22Rv1 (cell line): Measurements from ENCODE around the gene CASP4.
"Not testable (repeated sequence)": the region's sequence is repeated elsewhere in the genome, so short reads cannot be mapped to it uniquely, and the experiment has no call there.

ENCODE experiments used
- H3K27ac ChIP-seq: fragments of 450-650 bp; 2 replicates; pipeline ENCODE4 v1.5.1; 2017
- CTCF ChIP-seq: fragments of 450-650 bp; IDR thresholded peaks from 2 replicates; pipeline ENCODE4 v1.5.1; 2017; ENCODE audit warnings: mild to moderate bottlenecking
- ZFX ChIP-seq: fragments of 450-650 bp; IDR thresholded peaks from 2 replicates; pipeline ENCODE4 v1.6.1; 2017; ENCODE audit warnings: antibody characterized with exemption, borderline replicate concordance

Gene CASP4

DNA sequence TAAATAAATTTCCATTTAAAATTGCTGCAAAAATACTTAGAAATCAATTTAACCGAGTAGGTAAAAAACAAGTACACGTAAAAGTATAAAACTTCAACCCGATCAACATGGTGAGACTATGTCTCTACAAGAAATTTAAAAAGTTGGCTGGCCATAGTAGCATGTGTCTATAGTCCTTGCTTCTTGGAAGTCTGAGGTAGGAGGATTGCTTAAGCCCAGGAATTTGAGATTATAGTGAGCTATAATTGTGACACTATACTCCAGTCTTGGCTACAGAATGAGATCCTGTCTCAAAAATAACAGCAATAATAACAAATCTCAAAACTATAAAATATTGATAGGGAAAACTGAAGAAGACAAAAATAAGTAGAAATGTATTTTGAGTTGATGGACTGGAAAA, 11.1 kb downstream of the CASP4 start:
- TF ChIP-seq CTCF (no peak), ZFX (no peak)
- no peak overlapping the region for H3K27ac ChIP-seq

- no peak overlapping the region for H3K27ac ChIP-seq
- TF ChIP-seq ZFX (no peak), CTCF (no peak)
Measured at GRCh38 chr11:104956528-104956927, 11.8 kb downstream of the CASP4 start.

GRCh38 chr11:104946907-104947306, 21.5 kb downstream of the CASP4 start:
- peak; percentile 56 for TF ChIP-seq CTCF
- no peak for TF ChIP-seq ZFX

GRCh38 chr11:104944076-104944475, 24.3 kb downstream of the CASP4 start:
- no peak overlapping the region for H3K27ac ChIP-seq
- no peak for TF ChIP-seq ZFX
- no peak for TF ChIP-seq CTCF

More at GRCh38 chr11:104946907-104947306, 21.5 kb downstream of the CASP4 start:
- H3K27ac ChIP-seq: no peak overlapping the region

DNA sequence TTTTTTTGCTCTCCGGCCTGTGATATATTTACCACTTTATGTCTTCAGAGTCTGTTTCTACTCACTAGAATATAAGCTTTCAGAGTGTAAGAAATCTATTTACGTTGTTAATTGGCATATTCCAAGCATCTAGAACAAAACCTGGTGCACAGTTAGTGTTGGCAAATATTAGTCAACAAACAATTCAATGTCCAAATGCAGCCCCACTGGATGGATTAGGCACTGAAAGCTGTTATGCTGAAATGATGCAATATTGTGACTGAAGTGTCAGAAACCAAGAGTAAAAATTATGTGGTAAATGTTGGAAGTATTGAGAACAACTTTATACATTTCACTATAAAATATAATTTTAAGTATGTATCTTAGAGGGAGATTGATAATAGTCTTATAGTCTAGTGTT, 24.8 kb downstream of the CASP4 start:
- H3K27ac ChIP-seq: no peak overlapping the region

DNA sequence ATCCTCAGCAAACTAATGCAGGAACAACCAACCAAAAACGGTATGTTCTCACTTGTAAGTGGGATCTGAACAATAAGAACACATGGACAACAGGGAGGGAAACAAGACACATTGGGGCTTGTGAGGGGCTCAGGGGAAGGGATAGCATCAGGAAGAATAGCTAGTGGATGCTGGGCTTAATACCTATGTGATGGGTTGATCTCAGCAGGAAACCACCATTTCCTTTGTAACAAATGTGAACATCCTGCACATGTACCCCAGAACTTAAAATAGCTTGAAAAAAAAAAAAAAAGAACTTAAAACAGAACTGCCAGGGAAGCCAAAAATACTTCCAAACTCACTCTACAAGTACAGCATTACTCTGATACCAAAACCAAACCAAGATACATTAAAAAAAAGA, 33.8 kb downstream of the CASP4 start:
- no peak overlapping the region for H3K27ac ChIP-seq
- TF ChIP-seq CTCF: no peak

More for the DNA sequence above, 24.8 kb downstream of the CASP4 start:
- TF ChIP-seq ZFX: no peak
- TF ChIP-seq CTCF: no peak

- not testable (repeated sequence) for H3K27ac ChIP-seq
Measured at GRCh38 chr11:104934073-104934472, 34.3 kb downstream of the CASP4 start.

- no peak overlapping the region for H3K27ac ChIP-seq
- TF ChIP-seq CTCF (no peak), ZFX (no peak)
Measured at GRCh38 chr11:104928811-104929210, 39.6 kb downstream of the CASP4 start.
